ENCODE data around the gene CLUH.

- TF ChIP-seq MYC (IDR thresholded peaks at IDR 0.05; ENCODE audit: low read depth, low read length) = no peak
- TF ChIP-seq CTCF (IDR thresholded peaks at IDR 0.05; ENCODE audit: low read depth, low read length) = no peak
- no peak for TF ChIP-seq POLR2A (IDR thresholded peaks at IDR 0.05; ENCODE audit: extremely low read depth, insufficient read length)
- TF ChIP-seq MAX (IDR thresholded peaks at IDR 0.05; ENCODE audit: low read depth, low read length) = no peak
These were observed 22.9 kb downstream of the CLUH start for GRCh38 chr17:2688351-2689342.

Measured in NB4 (cell line).